Natural killer cell (primary cell): ENCODE data around the gene ITGA6. TPM values are rescaled to one million over a fixed set of nuclear protein-coding genes. Genes with fewer than 3 reads are reported as not detected.

Source experiments
- ATAC-seq, 3 donors: fragments of 150-1000 bp in 2 of 3; fragments of 200-7000 bp in 1 of 3; cut with Tn5 transposase; 1 replicate in 1 of 3; 2 replicates in 2 of 3; pipeline ENCODE4 v1.10.0; 2021; ENCODE audit warnings: mild to moderate bottlenecking in 2 of 3, moderate library complexity in 2 of 3
- DNase-seq, 2 donors: peaks; one replicate each; pipeline versions ENCODE4 v3.0.0 to v3.0.0-alpha.2; 2013 to 2021; ENCODE audit warnings: mixed read lengths in 1 of 2
- H3K27ac ChIP-seq: one replicate; pipeline ENCODE4 v1.5.1; 2013; ENCODE audit warnings: mild to moderate bottlenecking, low read length
- H3K27me3 ChIP-seq: one replicate; pipeline ENCODE4 v1.6.1; 2013; ENCODE audit warnings: low read length; ENCODE audit not compliant: control insufficient read depth, insufficient read depth
- H3K36me3 ChIP-seq: one replicate; pipeline ENCODE4 v1.6.1; 2013; ENCODE audit warnings: low read length; ENCODE audit not compliant: control insufficient read depth, insufficient read depth
- H3K4me1 ChIP-seq: one replicate; pipeline ENCODE4 v1.6.1; 2013; ENCODE audit warnings: low read length; ENCODE audit not compliant: control insufficient read depth, insufficient read depth
- H3K4me3 ChIP-seq: one replicate; pipeline ENCODE4 v1.5.1; 2013; ENCODE audit warnings: low read length
- H3K9me3 ChIP-seq: one replicate; pipeline ENCODE4 v1.6.1; 2013; ENCODE audit warnings: low read length; ENCODE audit not compliant: control insufficient read depth, insufficient read depth
- H3K27ac Mint-ChIP-seq, 2 donors: one replicate each; pipeline ENCODE4 v1.8.0; 2022; ENCODE audit warnings: mild to moderate bottlenecking in 2 of 2, mixed read lengths in 2 of 2, moderate library complexity in 1 of 2
- H3K27me3 Mint-ChIP-seq, 2 donors: one replicate each; pipeline ENCODE4 v1.8.0; 2022; ENCODE audit warnings: low read depth in 2 of 2, mixed read lengths in 2 of 2
- H3K36me3 Mint-ChIP-seq: one replicate; pipeline ENCODE4 v1.8.0; 2022; ENCODE audit warnings: mixed read lengths
- H3K4me1 Mint-ChIP-seq, 2 donors: one replicate each; pipeline ENCODE4 v1.8.0; 2022; ENCODE audit warnings: mixed read lengths in 2 of 2
- H3K4me3 Mint-ChIP-seq: one replicate; pipeline ENCODE4 v1.8.0; 2022; ENCODE audit warnings: mild to moderate bottlenecking, moderate library complexity, mixed read lengths
- H3K9me3 Mint-ChIP-seq, 2 donors: one replicate each; pipeline ENCODE4 v1.8.0; 2022; ENCODE audit warnings: mixed read lengths in 2 of 2
- WGBS: methylation state at CpG from one replicate; pipeline ENCODE4 v1.1.7; 2013; ENCODE audit warnings: missing lambda C conversion rate; ENCODE audit not compliant: insufficient coverage; 5-methylcytosine and 5-hydroxymethylcytosine counted together
- intact Hi-C: fragments of 100-400 bp; cut with micrococcal nuclease; formaldehyde crosslinking; loops from one replicate; pipeline ENCODE4 v1.14.2; 2022
- total RNA-seq, 4 donors: library from RNA; stranded (reverse); fragments of 120-200 nt in 1 of 4; gene quantifications; one replicate each; pipeline versions ENCODE4 v1.2.3 to v1.2.4, GENCODE V29; 2013 to 2022
- TF ChIP-seq, protein P1 (sequence below): fragments of 200-600 bp; IDR thresholded peaks from one replicate; pipeline ENCODE4 v1.8.0; 2022; ENCODE audit warnings: antibody characterized with exemption

Gene ITGA6
- total RNA-seq, 3 donors from 2014 or later (not counting 1 experiment from before 2014, with no cell fraction given): 34.0 to 52.8 (median 38.3) TPM

DNA sequence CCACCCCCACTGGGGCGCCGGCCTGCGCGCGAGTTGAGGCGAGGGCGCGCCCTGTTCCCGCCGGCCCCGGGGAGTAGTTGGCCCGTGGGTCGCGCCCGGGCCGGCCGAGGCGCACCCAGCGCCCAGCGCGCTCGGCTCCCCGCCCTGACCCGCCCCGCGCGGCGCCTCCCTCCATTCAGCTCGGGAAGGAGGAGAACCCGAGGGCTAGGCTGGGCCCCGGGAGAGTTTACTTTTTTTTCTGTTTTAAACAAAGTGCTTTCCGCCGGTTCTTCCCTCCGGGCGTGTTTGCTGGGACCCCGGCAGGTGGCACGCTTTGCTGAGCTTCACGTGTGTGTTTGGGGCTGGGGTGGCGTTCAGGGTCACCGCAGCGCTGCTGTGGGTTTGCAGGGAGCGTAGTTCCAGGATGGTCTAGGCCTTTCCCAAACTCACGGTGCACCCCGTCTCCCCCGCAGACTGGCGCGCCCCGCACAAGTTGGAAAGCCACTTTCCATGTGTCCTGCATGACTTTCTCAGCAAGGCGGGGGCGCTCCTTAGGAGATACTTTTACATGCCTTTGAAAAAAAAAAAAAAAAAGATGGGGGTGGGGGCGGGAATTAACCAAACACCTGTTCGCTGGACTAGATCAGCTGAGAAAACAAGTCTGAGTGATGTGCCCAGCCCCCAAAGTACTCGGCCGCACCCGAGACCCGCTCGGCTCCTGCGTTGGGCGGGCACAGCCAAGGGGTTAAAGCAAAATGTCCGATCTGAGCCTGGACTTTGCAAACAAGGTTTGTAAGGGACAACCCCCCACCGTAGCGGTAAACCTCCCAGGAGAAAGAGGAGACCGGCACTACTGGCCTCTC lies 825 bp downstream of the ITGA6 start:
- ATAC-seq: peak; percentile 42 to 50 (median 50)
- Mint-ChIP-seq H3K4me1 (peaks cover 50 to 53% of the 10 kb centered on the region in 2 donors), H3K27ac (peak overlapping the region; percentile 48 to 78), H3K9me3 (no peaks in the 10 kb centered on the region), H3K36me3 (no peaks in the 10 kb centered on the region), H3K4me3 (peak overlapping the region; percentile 86), H3K27me3 (peaks cover 0 to 2% of the 10 kb centered on the region in 2 donors)
- H3K9me3 ChIP-seq: no peaks in the 10 kb centered on the region
- peak; percentile 35 to 82 for DNase-seq
- 2% methylated on average over 63 of the region's 63 CpGs for WGBS
- H3K4me3 ChIP-seq: peak overlapping the region; percentile 66
- intact Hi-C loops: loop anchor here (1.0 to 2.0 kb wide), 2 partner anchors 10 to 35 kb away; no protein-coding TSS in a partner anchor
- peaks cover 31% of the 10 kb centered on the region for H3K4me1 ChIP-seq
- no peak overlapping the region for H3K27ac ChIP-seq
- H3K36me3 ChIP-seq: no peaks in the 10 kb centered on the region
- H3K27me3 ChIP-seq: no peaks in the 10 kb centered on the region
- TF ChIP-seq, protein P1, sequence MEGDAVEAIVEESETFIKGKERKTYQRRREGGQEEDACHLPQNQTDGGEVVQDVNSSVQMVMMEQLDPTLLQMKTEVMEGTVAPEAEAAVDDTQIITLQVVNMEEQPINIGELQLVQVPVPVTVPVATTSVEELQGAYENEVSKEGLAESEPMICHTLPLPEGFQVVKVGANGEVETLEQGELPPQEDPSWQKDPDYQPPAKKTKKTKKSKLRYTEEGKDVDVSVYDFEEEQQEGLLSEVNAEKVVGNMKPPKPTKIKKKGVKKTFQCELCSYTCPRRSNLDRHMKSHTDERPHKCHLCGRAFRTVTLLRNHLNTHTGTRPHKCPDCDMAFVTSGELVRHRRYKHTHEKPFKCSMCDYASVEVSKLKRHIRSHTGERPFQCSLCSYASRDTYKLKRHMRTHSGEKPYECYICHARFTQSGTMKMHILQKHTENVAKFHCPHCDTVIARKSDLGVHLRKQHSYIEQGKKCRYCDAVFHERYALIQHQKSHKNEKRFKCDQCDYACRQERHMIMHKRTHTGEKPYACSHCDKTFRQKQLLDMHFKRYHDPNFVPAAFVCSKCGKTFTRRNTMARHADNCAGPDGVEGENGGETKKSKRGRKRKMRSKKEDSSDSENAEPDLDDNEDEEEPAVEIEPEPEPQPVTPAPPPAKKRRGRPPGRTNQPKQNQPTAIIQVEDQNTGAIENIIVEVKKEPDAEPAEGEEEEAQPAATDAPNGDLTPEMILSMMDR: no peak

DNA sequence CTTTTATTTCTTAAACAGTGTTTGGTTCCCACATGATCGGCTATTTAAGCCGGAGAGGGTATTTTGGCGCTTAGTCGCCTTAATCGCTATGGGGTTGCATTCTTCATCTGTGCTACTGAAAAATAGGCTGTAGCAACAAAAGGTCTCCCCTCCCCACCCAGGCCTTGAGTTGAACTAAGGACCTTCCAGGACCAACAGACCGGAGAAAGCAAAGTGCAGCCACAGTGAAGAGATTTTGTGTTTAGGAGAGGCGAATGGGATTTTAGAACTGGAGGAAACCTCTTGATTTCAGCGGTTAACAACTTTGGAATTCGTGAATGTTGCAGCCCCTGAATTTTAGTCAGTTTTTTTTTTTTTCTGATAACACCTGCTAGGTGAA lies 1.4 kb downstream of the ITGA6 start:
- Mint-ChIP-seq H3K27ac (peak overlapping the region; percentile 48 to 78), H3K36me3 (no peaks in the 10 kb centered on the region), H3K4me1 (peaks cover 56 to 59% of the 10 kb centered on the region in 2 donors), H3K27me3 (no peaks in the 10 kb centered on the region), H3K4me3 (peak overlapping the region; percentile 86), H3K9me3 (no peaks in the 10 kb centered on the region)
- no peak for ATAC-seq
- 22% methylated on average over 9 of the region's 9 CpGs for WGBS
- Histone ChIP-seq H3K4me1 (peaks cover 36% of the 10 kb centered on the region), H3K27me3 (no peaks in the 10 kb centered on the region), H3K4me3 (peak overlapping the region; percentile 66), H3K36me3 (no peaks in the 10 kb centered on the region), H3K9me3 (no peaks in the 10 kb centered on the region), H3K27ac (no peak overlapping the region)
- intact Hi-C loops: loop anchor here (1.0 to 2.0 kb wide), 2 partner anchors 9 to 34 kb away; no protein-coding TSS in a partner anchor
- TF ChIP-seq, protein P1: no peak
- peak in 1 of 2 donors; percentile 28 for DNase-seq

DNA sequence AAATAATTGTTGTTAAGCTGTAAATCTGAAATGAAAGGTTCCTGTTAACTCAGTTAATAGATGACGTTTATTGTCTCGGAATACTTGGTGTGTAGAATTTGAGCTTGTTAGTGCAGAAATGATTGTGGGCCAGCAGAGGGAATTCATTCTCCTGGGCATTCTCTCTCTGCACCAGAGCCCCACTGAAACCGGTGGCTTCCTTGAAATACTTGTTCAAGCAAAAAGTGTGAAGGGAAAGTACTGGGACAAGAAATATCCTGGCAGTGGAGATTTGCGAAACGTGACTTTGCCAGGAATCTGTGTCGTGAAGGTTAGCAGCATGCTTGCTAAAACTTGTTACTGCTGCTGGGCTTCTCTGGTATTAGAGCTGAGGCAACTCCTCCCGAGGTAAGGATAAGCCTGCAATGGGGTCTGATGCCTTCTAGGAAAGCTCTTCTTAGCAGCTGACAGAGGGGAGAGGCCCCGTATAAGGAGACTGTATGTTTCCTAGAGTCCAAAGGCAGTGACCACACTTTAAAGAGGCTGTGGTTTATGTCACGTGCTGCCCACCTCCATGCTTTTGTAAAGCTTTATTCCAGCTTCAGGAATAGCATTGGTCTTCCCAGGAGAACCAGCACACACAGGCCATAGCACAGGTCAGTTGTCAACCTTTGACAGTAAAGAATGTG lies 2.0 kb downstream of the ITGA6 start:
- intact Hi-C loops: loop anchor here (2.0 kb wide), 1 partner anchor 33 kb away; no protein-coding TSS in a partner anchor
- WGBS: 49% methylated on average over 9 of the region's 9 CpGs
- Mint-ChIP-seq H3K4me1 (peaks cover 63 to 65% of the 10 kb centered on the region in 2 donors), H3K9me3 (no peaks in the 10 kb centered on the region), H3K27ac (peak overlapping the region; percentile 26 to 78), H3K4me3 (peak overlapping the region; percentile 86), H3K36me3 (no peaks in the 10 kb centered on the region), H3K27me3 (no peaks in the 10 kb centered on the region)
- ATAC-seq: no peak
- Histone ChIP-seq H3K4me1 (peaks cover 43% of the 10 kb centered on the region), H3K36me3 (no peaks in the 10 kb centered on the region), H3K9me3 (no peaks in the 10 kb centered on the region), H3K27ac (no peak overlapping the region), H3K27me3 (no peaks in the 10 kb centered on the region), H3K4me3 (peak overlapping the region; percentile 66)
- TF ChIP-seq, protein P1: no peak
- peak in 1 of 2 donors; percentile 33 for DNase-seq
